Hippocampal formation (tissue), 2 donors: ENCODE results near the gene LOXL3.
"Not testable (repeated sequence)": the region's sequence is repeated elsewhere in the genome, so short reads cannot be mapped to it uniquely, and the experiment has no call there.

Source experiments
- DNase-seq, 2 donors: peaks; one replicate each; lab custom pipeline; 2025; lab: John Stamatoyannopoulos, UW

The LOXL3 gene

DNA sequence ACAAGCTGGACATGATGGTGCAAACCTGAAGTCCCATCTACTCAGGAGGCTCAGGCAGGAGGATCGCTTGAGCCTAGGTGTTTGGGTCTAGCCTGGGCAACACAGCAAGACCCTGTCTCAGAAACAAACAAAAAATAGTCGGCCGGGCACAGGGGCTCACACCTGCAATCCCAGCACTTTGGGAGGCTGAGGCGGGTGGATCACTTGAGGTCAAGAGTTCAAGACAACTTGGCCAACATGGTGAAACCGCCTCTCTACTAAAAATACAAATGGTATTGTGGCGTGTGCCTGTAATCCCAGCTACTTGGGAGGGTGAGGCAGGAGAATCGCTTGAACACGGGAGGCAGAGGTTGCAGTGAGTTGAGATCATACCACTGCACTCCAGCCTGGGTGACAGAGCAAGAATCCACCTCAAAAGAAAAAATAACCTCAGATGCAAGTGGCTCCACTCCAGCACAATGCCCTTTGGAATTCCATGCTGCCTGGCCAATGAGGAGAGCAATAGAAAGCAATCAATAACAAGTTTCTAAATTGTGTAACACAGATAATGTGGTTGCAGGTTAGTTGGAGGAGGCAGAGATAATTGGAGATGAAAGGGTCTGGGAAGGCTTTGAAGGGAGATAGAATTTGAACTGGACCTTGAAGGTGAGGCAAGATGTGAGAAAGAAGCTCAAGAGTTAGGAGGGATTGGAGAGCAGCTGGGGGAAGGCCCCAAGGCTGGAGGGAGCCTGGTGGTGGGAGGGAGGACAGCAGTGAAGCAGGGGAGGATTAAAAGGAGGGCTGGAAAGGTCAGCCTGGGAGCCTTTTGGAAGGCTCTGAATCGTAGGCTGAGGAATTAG lies 64.9 kb downstream of the LOXL3 start:
- DNase-seq = no peak

DNA sequence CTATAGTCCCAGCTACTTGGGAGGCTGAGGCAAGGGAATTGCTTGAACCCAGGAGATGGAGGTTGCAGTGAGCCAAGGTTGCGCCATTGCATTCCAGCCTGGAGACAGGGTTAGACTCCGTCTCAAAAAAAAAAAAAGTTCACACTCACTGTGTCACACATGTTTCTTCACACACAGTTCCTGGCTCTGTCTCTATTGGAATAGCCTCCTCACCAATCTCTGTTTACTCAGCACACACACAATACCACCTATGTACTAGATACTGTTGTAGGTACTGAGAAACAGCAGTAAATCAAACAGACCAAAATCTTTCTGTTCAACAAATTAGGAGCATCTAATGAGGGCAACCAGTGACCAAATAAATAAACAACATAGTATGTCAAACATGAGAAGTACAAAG lies 67.6 kb downstream of the LOXL3 start:
- DNase-seq = no peak

DNA sequence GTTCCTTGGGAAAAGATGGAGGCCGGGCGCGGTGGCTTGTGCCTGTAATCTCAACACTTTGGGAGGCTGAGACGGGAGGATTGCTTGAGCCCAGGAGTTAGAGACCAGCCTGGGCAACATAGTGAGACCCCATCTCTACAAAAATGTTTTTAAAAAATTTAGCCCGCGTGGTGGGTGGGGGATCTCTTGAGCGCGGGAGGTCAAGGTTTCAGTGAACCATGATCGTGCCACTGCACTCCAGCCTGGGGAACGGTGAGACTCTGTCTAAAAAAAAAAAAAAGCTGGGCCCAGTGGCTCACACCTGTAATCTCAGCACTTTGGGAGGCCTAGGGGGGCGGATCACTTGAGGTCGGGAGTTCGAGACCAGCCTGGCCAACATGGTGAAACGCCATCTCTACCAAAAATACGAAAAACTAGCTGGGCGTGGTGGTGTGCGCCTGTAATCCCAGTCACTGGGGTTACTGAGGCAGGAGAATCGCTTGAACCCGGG lies 70.0 kb downstream of the LOXL3 start:
- not testable (repeated sequence) for DNase-seq

GRCh38 chr2:74482801-74483674 lies 70.7 kb downstream of the LOXL3 start, which contains the start of the genes CCDC142 and TTC31:
TSS of gene CCDC142 (minus strand) at chr2:74482998. CDS start at chr2:74482837, 161 bp downstream.
TSS of gene TTC31 (plus strand) at chr2:74483081. CDS start at chr2:74483096, 15 bp downstream.
- peak; percentile 94 to 98 for DNase-seq
